ENCODE data around the gene STUB1.

STUB1 gene

GRCh38 chr16:679814-680624 is at the start of gene STUB1:
Gene STUB1 (plus strand): TSS chr16:680410. CDS start chr16:680526, 116 bp downstream.
- Mint-ChIP-seq H3K4me1 (peaks cover 56% of the 10 kb centered on the region), H3K27me3 (peaks cover 15% of the 10 kb centered on the region), H3K4me3 (peak within 1 kb of the TSS; percentile 86 to 90), H3K27ac (peak within 1 kb of the TSS in 1 of 2 donors; percentile 75), H3K9me3 (no peaks in the 10 kb centered on the region)
- peak; percentile 56 for ATAC-seq
- peak; percentile 89 to 91 for DNase-seq

DNA sequence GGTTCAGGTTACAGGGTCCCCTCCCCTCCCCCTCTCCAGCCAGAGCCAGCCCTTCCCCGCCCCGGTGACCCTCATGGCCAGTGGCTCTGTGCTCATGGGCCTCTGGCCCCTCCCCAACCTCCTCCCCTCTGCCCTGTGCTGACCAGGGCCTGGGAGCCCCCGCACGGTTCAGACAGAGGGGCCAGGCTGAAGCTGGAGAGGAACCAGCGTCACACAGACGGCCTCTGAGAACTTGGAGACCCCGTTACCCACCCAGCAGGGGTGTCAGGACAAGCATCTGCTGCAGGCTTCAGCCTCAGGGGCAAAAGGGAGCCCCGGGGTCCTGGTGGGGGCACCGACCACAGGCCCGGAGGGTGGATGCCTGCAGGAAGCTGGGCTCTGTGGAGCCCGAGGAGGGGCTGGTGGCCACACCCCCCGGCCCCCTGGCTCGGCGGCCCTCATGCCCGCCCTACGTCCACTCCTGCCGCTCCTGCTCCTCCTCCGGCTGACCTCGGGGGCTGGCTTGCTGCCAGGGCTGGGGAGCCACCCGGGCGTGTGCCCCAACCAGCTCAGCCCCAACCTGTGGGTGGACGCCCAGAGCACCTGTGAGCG is 49.3 kb upstream of the STUB1 start, which contains the start of gene WFIKKN1:
Gene WFIKKN1 (plus strand): TSS at position 171 of the 591 bp plus-strand sequence. CDS start 269 bp downstream, at position 440.
- no peak within 1 kb of the TSS for H3K27ac Mint-ChIP-seq
- no peaks in the 10 kb centered on the region for H3K9me3 Mint-ChIP-seq
- peak; percentile 4 for ATAC-seq

DNA sequence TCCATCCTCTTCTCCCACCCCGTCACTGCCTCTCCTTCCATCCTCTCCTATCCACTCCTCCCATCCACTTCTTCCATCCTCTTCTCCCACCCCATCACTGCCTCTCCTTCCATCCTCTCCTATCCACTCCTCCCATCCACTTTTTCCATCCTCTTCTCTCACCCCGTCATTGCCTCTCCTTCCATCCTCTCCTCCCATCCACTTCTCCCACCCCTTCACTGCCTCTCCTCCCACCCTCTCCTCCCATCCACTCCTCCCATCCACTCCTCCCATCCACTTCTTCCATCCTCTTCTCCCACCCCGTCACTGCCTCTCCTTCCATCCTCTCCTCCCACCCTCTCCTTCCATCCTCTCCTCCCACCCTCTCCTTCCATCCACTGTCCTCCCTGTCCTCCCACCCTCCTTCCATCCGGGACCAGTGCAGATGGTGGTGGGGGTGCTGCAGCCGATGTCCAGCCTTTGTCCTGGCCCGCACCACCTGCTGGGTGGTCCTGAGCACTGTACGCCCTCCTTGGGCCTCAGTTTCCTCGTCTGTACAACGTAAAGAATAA is 48.3 kb upstream of the STUB1 start:
- no peak for ATAC-seq
- no peaks in the 10 kb centered on the region for H3K9me3 Mint-ChIP-seq
- no peak for DNase-seq
- H3K27ac Mint-ChIP-seq: no peak overlapping the region
- H3K4me1 Mint-ChIP-seq: peaks cover 20% of the 10 kb centered on the region
- peaks cover 6% of the 10 kb centered on the region for H3K27me3 Mint-ChIP-seq
- no peak overlapping the region for H3K4me3 Mint-ChIP-seq

More for the DNA sequence above, 49.3 kb upstream of the STUB1 start, which contains the start of gene WFIKKN1:
- Mint-ChIP-seq H3K27me3 (no peaks in the 10 kb centered on the region), H3K4me3 (no peak within 1 kb of the TSS), H3K4me1 (peaks cover 12% of the 10 kb centered on the region)
- DNase-seq: no peak

GRCh38 chr16:632486-633335 is 47.5 kb upstream of the STUB1 start:
- peaks cover 7% of the 10 kb centered on the region for H3K27me3 Mint-ChIP-seq
- DNase-seq: no peak
- ATAC-seq: no peak
- no peaks in the 10 kb centered on the region for H3K9me3 Mint-ChIP-seq
- H3K4me3 Mint-ChIP-seq: no peak overlapping the region
- no peak overlapping the region for H3K27ac Mint-ChIP-seq
- peaks cover 25% of the 10 kb centered on the region for H3K4me1 Mint-ChIP-seq

GRCh38 chr16:633336-634050 is 46.7 kb upstream of the STUB1 start:
- Mint-ChIP-seq H3K4me1 (peaks cover 29% of the 10 kb centered on the region), H3K27ac (no peak overlapping the region), H3K4me3 (no peak overlapping the region), H3K9me3 (no peaks in the 10 kb centered on the region), H3K27me3 (peaks cover 7% of the 10 kb centered on the region)
- DNase-seq: no peak
- no peak for ATAC-seq

DNA sequence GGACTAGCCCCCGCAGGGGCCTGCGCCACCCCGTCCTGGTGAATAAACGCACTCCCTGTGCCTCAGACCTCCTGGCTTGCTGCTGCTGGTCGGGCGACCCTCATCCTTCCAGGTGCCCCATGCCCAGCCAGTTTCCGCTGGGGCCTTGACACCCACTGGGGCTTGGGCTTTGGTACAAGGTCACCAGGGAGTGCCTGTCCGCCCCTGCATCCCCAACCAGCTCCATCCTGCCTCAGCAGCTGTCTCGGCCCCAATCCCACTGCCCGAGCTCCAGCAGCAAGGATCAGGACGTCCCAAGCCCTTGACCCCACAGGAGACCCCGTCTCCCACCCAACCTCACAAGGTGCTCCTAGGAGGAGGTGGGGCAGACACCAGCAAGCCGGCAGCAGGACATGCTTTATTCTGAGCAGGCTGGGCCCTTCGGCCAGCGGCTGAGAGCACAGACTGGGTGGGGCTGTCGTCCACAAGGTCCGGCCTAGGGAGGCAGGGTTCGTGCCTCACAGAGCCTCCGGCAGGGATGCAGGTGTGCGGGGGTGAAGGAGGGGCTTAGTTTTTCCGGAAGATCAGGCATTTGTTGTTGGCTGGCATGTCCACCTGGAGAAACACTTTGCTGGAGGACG is 46.0 kb upstream of the STUB1 start:
- DNase-seq (no peak), ATAC-seq (no peak)
- peaks cover 34% of the 10 kb centered on the region for H3K4me1 Mint-ChIP-seq
- H3K9me3 Mint-ChIP-seq: no peaks in the 10 kb centered on the region
- H3K27me3 Mint-ChIP-seq: peaks cover 7% of the 10 kb centered on the region
- H3K4me3 Mint-ChIP-seq: peak overlapping the region; percentile 74 to 100
- no peak overlapping the region for H3K27ac Mint-ChIP-seq

DNA sequence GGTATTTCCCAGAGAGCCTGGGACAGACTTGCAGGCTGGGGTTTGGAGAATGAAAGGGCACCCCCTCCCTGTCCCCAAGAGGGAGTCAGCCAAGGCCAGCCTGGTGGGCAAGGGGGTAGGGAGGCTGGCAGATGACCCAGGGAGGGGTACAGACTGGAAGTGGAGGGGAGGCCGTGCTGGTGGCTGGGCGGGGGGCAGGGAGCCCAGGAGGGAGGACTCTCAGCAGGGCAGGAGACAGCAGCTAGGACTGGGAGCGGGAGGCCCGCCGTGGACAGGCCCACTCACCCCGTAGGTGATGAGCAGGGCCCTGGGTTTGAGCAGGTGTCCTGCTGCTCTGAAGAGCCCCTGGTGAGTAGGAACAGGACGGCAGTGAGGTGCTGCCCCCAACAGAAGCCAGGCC is 45.2 kb upstream of the STUB1 start:
- peak overlapping the region; percentile 74 to 100 for H3K4me3 Mint-ChIP-seq
- no peak overlapping the region for H3K27ac Mint-ChIP-seq
- ATAC-seq: no peak
- H3K9me3 Mint-ChIP-seq: no peaks in the 10 kb centered on the region
- peaks cover 7% of the 10 kb centered on the region for H3K27me3 Mint-ChIP-seq
- peaks cover 34% of the 10 kb centered on the region for H3K4me1 Mint-ChIP-seq
- no peak for DNase-seq

DNA sequence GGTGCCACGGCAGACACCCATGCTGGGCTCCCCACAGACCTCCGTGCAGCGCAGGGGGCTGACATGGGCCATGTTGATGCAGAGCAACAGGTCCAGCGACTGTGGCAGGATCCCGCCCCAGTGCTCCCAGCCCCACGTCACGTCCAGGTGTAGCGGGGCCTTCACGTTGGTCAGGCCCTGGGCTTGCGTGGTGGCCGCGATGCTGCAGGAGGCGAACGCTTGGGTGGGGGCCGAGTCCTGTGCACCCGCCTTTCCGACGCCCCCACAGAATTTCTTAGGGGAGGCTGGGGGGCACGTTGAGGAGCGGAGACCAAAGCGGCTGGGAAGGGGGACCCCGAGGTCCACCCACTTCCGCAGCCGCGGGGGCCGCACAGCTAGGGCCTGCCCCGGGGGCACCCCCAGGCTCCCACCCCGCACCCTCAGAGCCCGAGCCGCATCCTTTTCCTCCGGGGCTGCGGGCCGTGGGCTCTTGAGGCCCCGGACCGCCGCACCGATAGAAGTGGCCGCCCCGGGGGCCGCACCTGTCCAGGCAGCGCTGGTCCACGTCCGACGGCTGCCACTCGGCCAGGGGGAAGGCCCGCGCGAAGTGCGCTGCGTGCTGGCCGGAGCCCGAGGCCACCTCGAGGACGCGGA is 44.5 kb upstream of the STUB1 start:
- Mint-ChIP-seq H3K27ac (peak overlapping the region in 1 of 2 donors; percentile 27), H3K4me3 (peak overlapping the region; percentile 47 to 100), H3K9me3 (no peaks in the 10 kb centered on the region), H3K27me3 (peaks cover 7% of the 10 kb centered on the region), H3K4me1 (peaks cover 34% of the 10 kb centered on the region)
- ATAC-seq (peak; percentile 23), DNase-seq (no peak)

DNA sequence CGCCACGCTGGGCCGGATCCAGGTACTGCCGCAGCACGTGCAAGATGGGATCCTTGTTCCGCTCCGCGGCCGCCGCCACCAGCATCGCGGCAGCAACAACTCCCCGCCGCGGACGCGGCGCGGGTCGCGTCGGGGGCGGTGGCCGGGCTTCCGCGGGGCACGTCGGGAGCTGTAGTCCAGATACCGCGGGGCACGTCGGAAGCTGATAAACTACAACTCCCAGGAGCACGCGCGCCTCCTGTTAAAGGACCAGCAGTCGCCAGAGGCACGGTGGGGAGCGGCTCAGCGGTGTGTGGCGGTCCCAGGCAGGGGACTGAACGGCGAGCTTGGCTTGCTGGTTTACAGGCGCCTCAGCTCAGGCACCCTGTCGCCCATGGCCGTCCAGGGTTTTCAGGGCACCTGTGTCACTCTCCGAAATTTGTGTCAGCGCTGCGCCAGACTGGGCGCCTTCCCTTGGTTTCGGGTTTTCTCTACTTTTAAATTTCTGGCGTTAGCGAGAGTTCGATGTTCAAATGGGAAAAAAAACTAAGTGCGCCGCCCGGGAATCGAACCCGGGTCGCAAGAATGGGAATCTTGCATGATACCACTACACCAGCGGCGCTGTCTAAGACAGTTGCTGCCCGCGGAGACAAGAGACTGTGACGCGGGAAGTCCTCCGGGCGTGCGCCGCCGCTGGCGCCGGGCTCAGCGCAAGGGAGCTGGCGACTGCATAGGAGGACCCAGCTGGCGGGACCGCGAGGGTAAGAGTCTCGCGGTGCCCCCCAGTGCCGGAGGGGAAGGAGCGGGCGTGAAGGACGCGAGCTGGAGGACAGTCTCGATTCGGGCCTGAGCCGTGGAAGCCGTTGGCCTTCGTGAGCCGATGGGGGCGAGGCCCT is 43.8 kb upstream of the STUB1 start, which contains the start of gene METTL26:
Gene METTL26 (minus strand): TSS at position 100 of the 875 bp plus-strand sequence. CDS start 15 bp downstream, at position 85.
- ATAC-seq (peak; percentile 89), DNase-seq (peak; percentile 94 to 97)
- Mint-ChIP-seq H3K27ac (peak within 1 kb of the TSS; percentile 95 to 100), H3K9me3 (no peaks in the 10 kb centered on the region), H3K4me1 (peaks cover 34% of the 10 kb centered on the region), H3K27me3 (peaks cover 7% of the 10 kb centered on the region), H3K4me3 (peak within 1 kb of the TSS; percentile 96 to 100)

- Mint-ChIP-seq H3K27me3 (peaks cover 7% of the 10 kb centered on the region), H3K4me1 (peaks cover 34% of the 10 kb centered on the region), H3K27ac (peak overlapping the region; percentile 95 to 100), H3K9me3 (no peaks in the 10 kb centered on the region), H3K4me3 (peak overlapping the region; percentile 96 to 100)
- DNase-seq (no peak), ATAC-seq (peak; percentile 54)
Measured at GRCh38 chr16:637081-638018, 42.9 kb upstream of the STUB1 start.

GRCh38 chr16:638034-638543 is 42.1 kb upstream of the STUB1 start:
- Mint-ChIP-seq H3K27ac (no peak overlapping the region), H3K4me1 (peaks cover 41% of the 10 kb centered on the region), H3K27me3 (peaks cover 7% of the 10 kb centered on the region), H3K9me3 (no peaks in the 10 kb centered on the region), H3K4me3 (peak overlapping the region in 1 of 2 donors; percentile 44)
- DNase-seq (no peak), ATAC-seq (no peak)

DNA sequence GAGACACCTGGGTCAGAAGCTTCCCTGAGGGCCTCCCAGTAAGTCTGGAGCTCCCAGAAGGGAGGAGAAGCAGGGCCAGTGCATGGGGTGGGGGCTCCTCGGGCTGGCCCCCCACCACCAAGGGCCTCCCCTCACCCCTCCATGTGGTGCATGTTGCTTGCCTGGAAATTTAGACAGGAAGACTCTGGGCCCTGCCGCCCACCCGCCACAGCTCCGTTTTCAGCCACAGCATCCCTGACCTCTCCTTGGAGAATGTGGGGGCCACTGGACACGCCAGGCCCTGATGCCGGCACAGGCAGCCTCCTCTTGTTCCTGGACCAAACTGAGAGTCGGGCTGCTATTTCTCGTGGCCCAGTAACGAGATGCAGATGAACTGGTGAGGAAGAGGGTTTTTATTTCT is 41.4 kb upstream of the STUB1 start:
- Mint-ChIP-seq H3K27ac (no peak overlapping the region), H3K9me3 (no peaks in the 10 kb centered on the region), H3K27me3 (peaks cover 7% of the 10 kb centered on the region), H3K4me3 (no peak overlapping the region), H3K4me1 (peaks cover 48% of the 10 kb centered on the region)
- DNase-seq (no peak), ATAC-seq (no peak)
